AG10803 (cell line): ENCODE data around the gene ARHGAP42.

Experiments
- DNase-seq: peaks from one replicate; pipeline ENCODE4 v3.0.0; 2010; ENCODE audit warnings: low read depth
- H3K4me3 ChIP-seq: 2 replicates; pipeline ENCODE4 v1.5.1; 2011; ENCODE audit warnings: mild to moderate bottlenecking, low read length, control low read depth
- CTCF ChIP-seq: conservative IDR thresholded peaks from 2 replicates; pipeline ENCODE4 v1.5.1; 2011; ENCODE audit warnings: mild to moderate bottlenecking, low read length, control low read depth, inconsistent platforms

Gene ARHGAP42

DNA sequence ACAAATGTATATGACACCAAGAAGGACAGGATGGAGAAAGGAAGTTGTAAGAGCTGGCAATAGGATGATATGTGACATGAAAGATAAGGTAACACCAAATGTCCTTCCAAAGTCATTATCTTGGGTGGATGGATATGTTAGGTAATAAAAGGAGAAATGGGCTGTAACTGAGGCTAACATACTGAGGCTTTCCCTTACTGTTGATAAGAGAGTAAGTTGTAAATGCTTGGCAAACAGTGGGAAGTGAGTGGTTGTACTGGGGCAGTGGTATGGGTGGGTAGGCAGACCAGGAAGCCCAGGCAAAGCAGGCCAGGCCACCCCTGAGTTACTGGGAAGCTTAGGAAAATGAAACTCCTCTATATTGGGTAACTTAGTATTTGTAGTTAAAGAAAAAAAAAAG, 73.7 kb downstream of the ARHGAP42 start:
- no peak overlapping the region for H3K4me3 ChIP-seq
- no peak for TF ChIP-seq CTCF
- no peak for DNase-seq

DNA sequence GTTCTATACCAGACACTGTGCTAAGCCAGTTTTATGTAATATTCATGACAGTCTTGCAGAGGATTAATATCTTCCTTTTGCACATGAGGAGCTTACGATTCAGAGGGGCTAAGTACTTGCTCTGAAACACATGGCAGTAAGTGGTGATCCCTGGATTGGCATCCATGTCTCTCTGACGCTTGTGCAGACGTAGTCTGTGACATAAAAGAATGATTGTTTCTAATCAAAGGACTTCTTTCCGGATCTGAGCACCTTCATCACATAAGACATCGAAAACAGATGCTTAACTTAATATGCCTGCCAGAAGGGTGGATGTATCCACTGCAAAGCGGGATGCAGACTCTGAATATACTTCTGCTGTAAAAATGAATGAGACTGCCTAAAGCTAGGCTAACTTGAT, 74.8 kb downstream of the ARHGAP42 start:
- TF ChIP-seq CTCF, result no peak
- peak; percentile 13 for DNase-seq
- H3K4me3 ChIP-seq, result no peak overlapping the region

DNA sequence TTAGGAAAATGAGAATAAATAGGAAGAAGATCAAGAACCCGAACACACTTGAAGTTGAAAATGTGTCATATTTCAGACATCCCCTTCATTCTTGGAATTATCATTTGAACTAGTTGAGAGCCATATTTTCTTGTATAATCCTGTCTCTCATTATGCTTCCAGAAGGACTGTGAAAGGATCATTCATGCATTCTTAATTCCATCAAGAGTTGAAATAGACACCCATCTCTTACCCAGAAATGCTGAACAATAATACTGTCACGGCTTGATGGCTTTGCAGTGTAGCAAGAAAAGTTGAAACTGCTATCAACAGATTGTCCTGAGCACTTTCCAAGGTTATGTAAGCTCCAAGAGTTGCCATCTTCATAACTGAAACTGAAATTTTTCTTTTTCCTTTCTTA, 79.7 kb downstream of the ARHGAP42 start:
- no peak overlapping the region for H3K4me3 ChIP-seq
- TF ChIP-seq CTCF, result no peak
- DNase-seq, result no peak

DNA sequence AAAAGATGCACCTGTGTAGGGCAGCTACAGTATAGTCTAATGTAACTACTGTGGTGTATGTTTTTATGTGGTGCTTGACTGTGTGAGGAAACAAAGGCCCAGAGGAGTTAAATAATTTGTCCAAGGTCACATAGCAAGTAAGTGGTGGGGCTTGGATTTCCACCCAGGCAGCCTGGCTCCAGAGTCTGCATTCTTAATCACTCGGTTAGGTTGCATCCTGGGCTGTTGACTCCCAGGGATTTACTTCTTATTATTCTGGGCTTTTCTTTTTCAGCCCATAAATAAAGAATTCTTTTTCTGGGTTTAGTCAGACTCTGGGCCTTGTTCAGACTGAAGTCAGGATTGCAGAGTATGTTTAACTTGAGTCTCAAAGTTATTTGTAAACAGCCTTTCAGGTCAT, 82.1 kb downstream of the ARHGAP42 start:
- TF ChIP-seq CTCF, result no peak
- DNase-seq, result peak; percentile 31
- H3K4me3 ChIP-seq, result no peak overlapping the region

GRCh38 chr11:100769617-100770016, 82.5 kb downstream of the ARHGAP42 start:
- TF ChIP-seq CTCF, result no peak
- no peak overlapping the region for H3K4me3 ChIP-seq
- no peak for DNase-seq

- H3K4me3 ChIP-seq, result no peak overlapping the region
- no peak for TF ChIP-seq CTCF
- no peak for DNase-seq
Observed at GRCh38 chr11:100774132-100774531, 87.0 kb downstream of the ARHGAP42 start.

DNA sequence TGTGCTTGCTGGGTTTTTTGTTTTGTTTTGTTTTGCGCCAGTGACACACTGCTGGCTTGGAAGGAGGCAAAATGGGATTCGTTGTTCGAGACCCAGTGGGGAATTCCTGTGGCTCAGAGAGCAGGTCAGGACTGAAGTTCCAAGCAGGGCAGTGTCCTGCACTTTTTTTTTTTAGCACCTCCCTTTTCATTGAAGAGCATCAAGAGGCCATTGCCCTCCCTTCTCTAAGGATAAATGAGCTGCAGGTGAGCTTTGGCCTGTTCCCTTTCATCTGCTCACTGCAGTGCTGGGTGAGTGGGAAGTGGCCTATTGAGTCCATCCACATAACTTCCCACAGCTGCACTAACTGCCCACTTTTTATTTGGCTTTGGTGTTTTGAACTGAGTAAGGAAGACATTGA, 87.8 kb downstream of the ARHGAP42 start:
- no peak overlapping the region for H3K4me3 ChIP-seq
- TF ChIP-seq CTCF, result no peak
- DNase-seq, result no peak
